ENCODE data around the gene ZNF235.
"Not testable (repeated sequence)": the region's sequence is repeated elsewhere in the genome, so short reads cannot be mapped to it uniquely, and the experiment has no call there.

ZNF235 gene

DNA sequence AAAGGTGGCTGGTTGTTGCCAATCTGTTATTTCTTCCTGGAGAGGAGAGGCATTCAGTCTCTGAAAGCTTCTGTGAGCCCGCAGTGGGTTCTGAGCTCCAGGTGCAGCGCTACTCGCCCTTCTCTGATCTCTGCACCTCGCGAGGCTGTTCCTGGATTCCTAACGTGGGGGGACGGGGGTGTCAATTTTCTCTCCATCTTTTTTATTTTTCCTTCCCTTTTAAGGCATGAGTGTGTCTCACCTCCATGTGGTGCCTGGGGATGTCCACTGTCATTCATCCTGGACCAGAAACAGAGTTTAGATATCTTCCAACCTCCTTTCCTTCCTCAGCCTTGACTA, 44.5 kb downstream of the ZNF235 start:
- TF ChIP-seq, protein P1, sequence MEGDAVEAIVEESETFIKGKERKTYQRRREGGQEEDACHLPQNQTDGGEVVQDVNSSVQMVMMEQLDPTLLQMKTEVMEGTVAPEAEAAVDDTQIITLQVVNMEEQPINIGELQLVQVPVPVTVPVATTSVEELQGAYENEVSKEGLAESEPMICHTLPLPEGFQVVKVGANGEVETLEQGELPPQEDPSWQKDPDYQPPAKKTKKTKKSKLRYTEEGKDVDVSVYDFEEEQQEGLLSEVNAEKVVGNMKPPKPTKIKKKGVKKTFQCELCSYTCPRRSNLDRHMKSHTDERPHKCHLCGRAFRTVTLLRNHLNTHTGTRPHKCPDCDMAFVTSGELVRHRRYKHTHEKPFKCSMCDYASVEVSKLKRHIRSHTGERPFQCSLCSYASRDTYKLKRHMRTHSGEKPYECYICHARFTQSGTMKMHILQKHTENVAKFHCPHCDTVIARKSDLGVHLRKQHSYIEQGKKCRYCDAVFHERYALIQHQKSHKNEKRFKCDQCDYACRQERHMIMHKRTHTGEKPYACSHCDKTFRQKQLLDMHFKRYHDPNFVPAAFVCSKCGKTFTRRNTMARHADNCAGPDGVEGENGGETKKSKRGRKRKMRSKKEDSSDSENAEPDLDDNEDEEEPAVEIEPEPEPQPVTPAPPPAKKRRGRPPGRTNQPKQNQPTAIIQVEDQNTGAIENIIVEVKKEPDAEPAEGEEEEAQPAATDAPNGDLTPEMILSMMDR (conservative IDR thresholded peaks at IDR 0.05; ENCODE audit: low read depth, low read length), result no peak
- DNase-seq (ENCODE audit: low read depth), result no peak
- H3K4me3 ChIP-seq (ENCODE audit: low read depth, low read length), result peak overlapping the region; percentile 62

DNA sequence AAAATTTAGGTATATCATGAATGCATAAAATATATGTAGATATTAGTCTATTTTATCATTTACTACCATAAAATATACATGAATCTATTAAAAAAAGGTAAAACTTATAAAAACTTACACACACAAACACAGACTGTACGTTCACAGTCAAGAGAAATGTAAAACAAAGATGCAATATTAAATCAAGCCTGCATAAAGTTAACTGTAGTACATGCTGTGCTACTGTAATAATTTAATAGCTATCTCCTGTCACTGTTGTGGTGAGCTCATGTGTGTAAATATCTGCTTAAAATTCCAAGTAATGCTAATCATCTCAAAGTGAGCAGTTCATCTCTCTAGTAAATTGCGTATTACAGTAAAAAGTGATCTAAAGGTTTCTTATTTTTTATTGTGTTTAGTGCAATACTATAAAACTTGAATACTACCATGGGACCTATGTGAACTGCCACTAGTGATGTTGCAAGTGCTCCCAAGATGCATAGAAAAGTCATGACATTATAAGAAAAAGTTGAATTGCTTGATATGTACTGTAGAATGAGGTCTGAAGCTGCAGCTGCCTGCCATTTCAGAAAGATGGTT, 45.9 kb downstream of the ZNF235 start:
- DNase-seq (ENCODE audit: low read depth), result no peak
- TF ChIP-seq, protein P1 (conservative IDR thresholded peaks at IDR 0.05; ENCODE audit: low read depth, low read length), result no peak
- no peak overlapping the region for H3K4me3 ChIP-seq (ENCODE audit: low read depth, low read length)

DNA sequence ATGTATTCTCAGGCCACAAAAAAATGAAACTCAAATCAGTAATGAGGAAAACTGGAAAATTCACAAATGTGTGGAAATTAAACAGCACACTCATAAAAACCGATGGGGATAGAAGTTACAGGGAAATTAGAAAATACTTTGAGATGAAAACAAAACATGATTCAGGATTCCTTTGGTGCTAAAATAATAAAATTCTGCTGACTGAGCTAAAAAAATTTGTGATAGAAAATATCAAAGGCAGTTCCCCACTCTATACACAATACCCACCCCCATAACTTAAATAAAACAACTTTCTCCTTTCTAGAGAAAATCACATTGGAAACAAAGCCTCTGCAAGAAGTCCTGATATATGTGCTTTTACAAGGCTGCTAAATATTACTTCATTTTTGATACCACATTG, 46.7 kb downstream of the ZNF235 start:
- TF ChIP-seq, protein P1 (conservative IDR thresholded peaks at IDR 0.05; ENCODE audit: low read depth, low read length), result no peak
- no peak for DNase-seq (ENCODE audit: low read depth)

DNA sequence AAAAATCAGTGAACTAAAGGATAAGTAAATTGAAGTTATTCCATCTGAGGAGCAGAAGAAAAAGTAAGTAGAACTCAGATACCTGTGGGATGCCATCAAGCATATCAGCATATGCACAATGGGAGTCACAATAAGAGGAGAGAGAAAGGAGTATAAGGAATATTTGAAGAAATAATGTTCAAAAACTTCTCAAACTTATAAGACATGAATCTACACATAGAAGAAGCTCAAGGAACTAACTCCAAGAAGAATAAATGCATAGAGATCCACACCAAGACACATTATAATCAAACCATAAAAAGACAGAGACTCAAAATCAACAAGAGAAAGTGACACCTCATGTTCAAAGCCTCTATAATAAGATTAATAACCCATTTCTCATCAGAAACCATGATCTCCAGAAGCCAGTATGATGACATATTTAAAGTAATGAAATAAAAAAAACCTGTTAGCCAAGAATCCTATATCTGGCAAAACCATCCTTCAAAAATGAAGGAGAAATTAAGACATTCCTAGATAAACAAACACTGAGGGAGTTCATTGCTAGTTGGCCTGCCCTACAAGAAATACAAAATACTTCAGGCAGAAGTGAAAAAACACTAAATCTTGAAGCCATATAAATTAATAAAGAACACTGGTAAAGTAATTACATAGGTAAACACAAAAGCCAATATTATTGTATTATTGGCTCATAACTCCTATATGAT, 49.0 kb downstream of the ZNF235 start:
- no peak for DNase-seq (ENCODE audit: low read depth)
- TF ChIP-seq, protein P1 (conservative IDR thresholded peaks at IDR 0.05; ENCODE audit: low read depth, low read length), result no peak
- no peak overlapping the region for H3K4me3 ChIP-seq (ENCODE audit: low read depth, low read length)

More for the DNA sequence above, 46.7 kb downstream of the ZNF235 start:
- H3K4me3 ChIP-seq (ENCODE audit: low read depth, low read length), result no peak overlapping the region

DNA sequence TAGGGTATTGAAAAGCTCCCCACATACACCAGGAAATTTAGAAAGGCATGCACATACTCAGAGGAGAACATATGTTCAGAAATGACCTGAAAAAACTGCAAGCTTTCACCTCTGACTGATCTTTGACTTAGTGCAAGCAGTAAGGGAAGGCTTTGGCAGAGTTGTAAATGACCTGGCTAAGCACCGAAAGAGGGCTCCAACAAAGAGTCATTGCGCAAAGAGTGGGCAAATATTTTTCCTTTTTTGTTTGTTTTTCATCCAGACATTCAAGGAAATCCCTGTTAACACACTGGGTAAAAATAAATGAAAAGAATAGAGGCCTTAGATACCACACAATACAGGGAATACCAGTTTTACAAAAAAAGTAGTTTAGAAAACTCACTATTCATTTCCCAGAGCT, 50.3 kb downstream of the ZNF235 start:
- TF ChIP-seq, protein P1 (conservative IDR thresholded peaks at IDR 0.05; ENCODE audit: low read depth, low read length), result no peak
- no peak for DNase-seq (ENCODE audit: low read depth)
- no peak overlapping the region for H3K4me3 ChIP-seq (ENCODE audit: low read depth, low read length)

DNA sequence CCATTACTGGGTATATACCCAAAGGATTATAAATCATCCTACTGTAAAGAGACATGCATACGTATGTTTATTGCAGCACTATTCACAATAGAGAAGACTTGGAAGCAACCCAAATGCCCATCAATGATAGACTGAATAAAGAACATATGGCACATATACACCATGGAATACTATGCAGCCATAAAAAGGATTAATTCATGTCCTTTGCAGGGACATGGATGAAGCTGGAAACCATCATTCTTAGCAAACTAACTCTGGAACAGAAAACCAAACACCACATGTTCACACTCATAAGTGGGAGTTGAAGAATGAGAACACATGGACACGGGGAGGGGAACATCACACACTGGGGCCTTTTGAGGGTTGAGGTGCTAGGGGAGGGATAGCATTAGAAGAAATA, 51.4 kb downstream of the ZNF235 start:
- not testable (repeated sequence) for DNase-seq (ENCODE audit: low read depth); H3K4me3 ChIP-seq (ENCODE audit: low read depth, low read length)

DNA sequence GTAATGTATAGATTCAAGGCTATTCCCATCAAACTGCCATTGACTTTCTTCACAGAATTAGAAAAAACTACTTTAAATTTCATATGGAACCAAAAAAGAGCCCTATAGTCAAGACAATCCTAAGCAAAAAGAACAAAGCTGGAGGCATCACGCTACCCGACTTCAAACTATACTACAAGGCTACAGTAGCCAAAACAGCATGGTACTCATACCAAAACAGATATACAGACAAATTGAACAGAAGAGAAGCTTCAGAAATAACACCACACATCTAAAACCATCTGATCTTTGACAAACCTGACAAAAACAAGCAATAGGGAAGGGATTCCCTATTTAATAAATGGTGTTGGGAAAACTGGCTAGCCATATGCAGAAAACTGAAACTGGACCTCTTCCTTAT, 52.5 kb downstream of the ZNF235 start:
- H3K4me3 ChIP-seq (ENCODE audit: low read depth, low read length); DNase-seq (ENCODE audit: low read depth): not testable (repeated sequence)

DNA sequence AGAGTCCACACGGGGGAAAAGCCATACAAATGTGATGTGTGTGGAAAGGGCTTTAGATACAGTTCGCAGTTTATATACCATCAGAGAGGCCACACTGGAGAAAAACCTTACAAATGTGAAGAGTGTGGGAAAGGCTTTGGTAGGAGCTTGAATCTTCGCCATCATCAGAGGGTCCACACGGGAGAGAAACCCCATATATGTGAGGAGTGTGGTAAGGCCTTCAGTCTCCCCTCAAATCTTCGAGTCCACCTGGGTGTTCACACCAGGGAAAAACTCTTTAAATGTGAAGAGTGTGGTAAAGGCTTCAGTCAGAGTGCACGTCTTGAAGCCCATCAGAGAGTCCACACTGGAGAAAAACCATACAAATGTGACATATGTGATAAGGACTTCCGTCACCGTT, 68.4 kb downstream of the ZNF235 start:
- TF ChIP-seq, protein P1 (conservative IDR thresholded peaks at IDR 0.05; ENCODE audit: low read depth, low read length), result no peak
- H3K4me3 ChIP-seq (ENCODE audit: low read depth, low read length), result no peak overlapping the region
- DNase-seq (ENCODE audit: low read depth), result no peak

All from choroid plexus epithelial cell (primary cell).